K562 (cell line): ENCODE results near the gene SLC34A1. TPM values are rescaled to one million over a fixed set of nuclear protein-coding genes. Genes with fewer than 3 reads are reported as not detected.

Source experiments
- ATAC-seq: fragments of 200-7000 bp; cut with Tn5 transposase; 3 replicates; pipeline ENCODE4 v1.9.1; 2020; ENCODE audit warnings: moderate library complexity
- BruUV-seq: library from RNA; stranded (reverse); fragments of 400-500 nt; replicated peaks from 2 replicates; lab custom pipeline; 2021; lab: Mats Ljungman, UMichigan
- CTCF ChIA-PET: fragments of 300-600 bp; formaldehyde crosslinking; extraction: SDS; loops from one replicate; lab custom pipeline; 2021; ENCODE audit warnings: low intra/inter-chr PET ratio; lab: Yijun Ruan, JAX
- POLR2A ChIA-PET: fragments of 300-600, 350-650 bp; sonication (Branson Sonifier 250); formaldehyde crosslinking; extraction: SDS; loops from one replicate; lab custom pipeline; 2021; ENCODE audit warnings: antibody characterized with exemption, inconsistent platforms; lab: Yijun Ruan, JAX
- DNase-seq, 4 experiments: peaks; one replicate each; pipeline versions ENCODE4 v3.0.0 to v3.0.0-alpha.2; 2011 to 2018; ENCODE audit warnings: low spot score in 3 of 4, mixed read lengths in 3 of 4; ENCODE audit errors: extremely low read depth in 1 of 4
- FAIRE-seq: peaks from 2 replicates; lab custom pipeline; 2011; peaks lifted over from hg19 to GRCh38; lab: Jason Lieb, UNC
- H2AFZ ChIP-seq: 2 replicates; pipeline ENCODE4 v1.6.0; 2011; ENCODE audit warnings: low read depth, low read length, control low read depth, inconsistent platforms
- H3K27ac ChIP-seq: fragments of 200-600 bp; 3 replicates; pipeline ENCODE4 v1.8.0; 2011; ENCODE audit warnings: low read depth, mild to moderate bottlenecking, control low read depth, inconsistent platforms, low read length, moderate library complexity, mixed read lengths; ENCODE audit errors: extremely low read depth
- H3K27me3 ChIP-seq, 2 experiments: fragments of 300-600 bp in 1 of 2; 2 replicates in 1 of 2; 3 replicates in 1 of 2; pipeline versions ENCODE4 v1.6.0 to v1.8.0; 2011; ENCODE audit warnings: inconsistent platforms in 2 of 2, low read length in 2 of 2, mild to moderate bottlenecking in 1 of 2, mixed read lengths in 1 of 2, moderate library complexity in 1 of 2; ENCODE audit not compliant: control insufficient read depth in 2 of 2, insufficient read depth in 2 of 2
- H3K36me3 ChIP-seq: fragments of 300-600 bp; 3 replicates; pipeline ENCODE4 v1.8.0; 2011; ENCODE audit warnings: mild to moderate bottlenecking, low read length, inconsistent platforms; ENCODE audit not compliant: control insufficient read depth, insufficient read depth
- H3K4me1 ChIP-seq, 2 experiments: fragments of 200-600 bp in 1 of 2; replicated peaks in 1 of 2; 2 replicates in 1 of 2; 3 replicates in 1 of 2; pipeline versions ENCODE4 v1.5.1 to v1.8.0; 2011; ENCODE audit warnings: inconsistent platforms in 2 of 2, low read length in 2 of 2, mild to moderate bottlenecking in 1 of 2, mixed read lengths in 1 of 2, moderate library complexity in 1 of 2; ENCODE audit not compliant: control insufficient read depth in 2 of 2, insufficient read depth in 2 of 2
- H3K4me2 ChIP-seq: 2 replicates; pipeline ENCODE4 v1.6.1; 2011; ENCODE audit warnings: low read length, control low read depth, inconsistent platforms, mixed read lengths; ENCODE audit not compliant: insufficient read depth
- H3K4me3 ChIP-seq: fragments of 200-600 bp; sonication (generic), shearing (Covaris generic); 2 replicates; pipeline ENCODE4 v1.5.1; 2016; ENCODE audit warnings: control low read depth, inconsistent platforms
- H3K79me2 ChIP-seq: fragments of 200-600 bp; 3 replicates; pipeline ENCODE4 v1.8.0; 2011; ENCODE audit warnings: low read length, inconsistent platforms; ENCODE audit not compliant: control insufficient read depth, insufficient read depth
- H3K9ac ChIP-seq, 2 experiments: 2 replicates each; pipeline versions ENCODE4 v1.6.0 to v1.6.1; 2011; ENCODE audit warnings: low read depth in 2 of 2, low read length in 2 of 2, control low read depth in 1 of 2, inconsistent platforms in 1 of 2, mild to moderate bottlenecking in 1 of 2, mixed read lengths in 1 of 2; ENCODE audit not compliant: insufficient read depth in 1 of 2
- H3K9me1 ChIP-seq: one replicate; pipeline ENCODE4 v1.6.0; 2011; ENCODE audit warnings: inconsistent platforms, mild to moderate bottlenecking, low read length, moderate library complexity; ENCODE audit not compliant: control insufficient read depth, insufficient read depth
- H3K9me3 ChIP-seq: replicated peaks from 2 replicates; pipeline ENCODE4 v1.5.1; 2011; ENCODE audit warnings: low read depth, low read length, inconsistent platforms; ENCODE audit not compliant: control insufficient read depth, insufficient read depth
- H4K20me1 ChIP-seq: replicated peaks from 2 replicates; pipeline ENCODE4 v1.6.1; 2011; ENCODE audit warnings: low read length, inconsistent platforms, mixed read lengths; ENCODE audit not compliant: control insufficient read depth, insufficient read depth
- CEBPZ ChIP-seq: fragments of 150-350 bp; IDR thresholded peaks from 2 replicates; pipeline ENCODE4 v1.6.1; 2014; ENCODE audit warnings: low read depth, mild to moderate bottlenecking, low read length, borderline replicate concordance
- CHCHD3 ChIP-seq: fragments of 250-450 bp; sonication (Bioruptor Pico); IDR thresholded peaks from 2 replicates; pipeline ENCODE4 v2.1.2; 2022; ENCODE audit warnings: mild to moderate bottlenecking
- CREB3 ChIP-seq: fragments of 450-650 bp; conservative IDR thresholded peaks from 2 replicates; pipeline ENCODE4 v1.6.1; 2016; ENCODE audit warnings: missing genetic modification characterization, low read depth, mild to moderate bottlenecking, missing compliant biosample characterization, moderate library complexity
- EP400 ChIP-seq: fragments of 450-650 bp; IDR thresholded peaks from 2 replicates; pipeline ENCODE4 v1.6.1; 2017; ENCODE audit warnings: antibody characterized with exemption, mild to moderate bottlenecking, moderate library complexity
- ESRRB ChIP-seq: fragments of 250-450 bp; sonication (Bioruptor Pico); IDR thresholded peaks from 2 replicates; pipeline ENCODE4 v1.5.0; 2020; ENCODE audit warnings: mild to moderate bottlenecking, moderate library complexity, borderline replicate concordance
- FOXO4 ChIP-seq: fragments of 450-650 bp; formaldehyde crosslinking; IDR thresholded peaks from 2 replicates; pipeline ENCODE4 v1.4.0; 2020; ENCODE audit warnings: mild to moderate bottlenecking, moderate library complexity
- ILK ChIP-seq: fragments of 450-650 bp; IDR thresholded peaks from 2 replicates; pipeline ENCODE4 v1.6.1; 2016; ENCODE audit warnings: missing genetic modification characterization, low read depth, mild to moderate bottlenecking, missing compliant biosample characterization, moderate library complexity, borderline replicate concordance
- KAT7 ChIP-seq: sonication (generic); formaldehyde crosslinking; IDR thresholded peaks from 2 replicates; pipeline ENCODE4 v1.8.0; 2022; ENCODE audit warnings: missing genetic modification reagents, mild to moderate bottlenecking, borderline replicate concordance
- NCOA6 ChIP-seq: fragments of 450-650 bp; IDR thresholded peaks from 2 replicates; pipeline ENCODE4 v1.6.1; 2017; ENCODE audit warnings: mild to moderate bottlenecking
- NCOR1 ChIP-seq: fragments of 450-650 bp; IDR thresholded peaks from 2 replicates; pipeline ENCODE4 v1.6.1; 2016; ENCODE audit warnings: mild to moderate bottlenecking, moderate library complexity
- PURB ChIP-seq: sonication (generic); formaldehyde crosslinking; IDR thresholded peaks from 2 replicates; pipeline ENCODE4 v1.9.0; 2021; ENCODE audit warnings: low read depth, mild to moderate bottlenecking, missing genetic modification reagents
- ZBTB12 ChIP-seq: fragments of 250-450 bp; sonication (Bioruptor Pico); IDR thresholded peaks from 2 replicates; pipeline ENCODE4 v1.4.0; 2020
- ZEB2 ChIP-seq: fragments of 450-650 bp; IDR thresholded peaks from 2 replicates; pipeline ENCODE4 v1.6.1; 2016
- ZNF445 ChIP-seq: fragments of 250-450 bp; sonication (Bioruptor Pico); IDR thresholded peaks from 2 replicates; pipeline ENCODE4 v1.4.0; 2020; ENCODE audit warnings: low read depth, mild to moderate bottlenecking, moderate library complexity
- ZNF561 ChIP-seq: fragments of 450-650 bp; formaldehyde crosslinking; conservative IDR thresholded peaks from 2 replicates; pipeline ENCODE4 v1.4.0; 2020; ENCODE audit warnings: mild to moderate bottlenecking, moderate library complexity
- WGBS: fragments of 100-300 bp; shearing (Covaris generic); methylation state at CpG from one replicate; pipeline ENCODE4 v1.1.6; 2016; ENCODE audit warnings: low coverage, mixed read lengths; ENCODE audit not compliant: insufficient coverage; ENCODE audit errors: missing lambda C conversion rate; 5-methylcytosine and 5-hydroxymethylcytosine counted together
- in situ Hi-C: fragments of 300-500 bp; cut with MboI; formaldehyde crosslinking; loops from 4 replicates; pipeline ENCODE4 v1.15.0; 2018; ENCODE audit warnings: inconsistent platforms, mixed read lengths
- intact Hi-C: fragments of 100-400 bp; cut with micrococcal nuclease; formaldehyde crosslinking; loops from 2 replicates; pipeline ENCODE4 v1.14.2; 2022
- polyA plus RNA-seq, 8 experiments: library from polyadenylated mRNA; depleted of rRNA in 4 of 8; stranded (reverse) in 5 of 8; unstranded in 3 of 8; fragments of >200 nt; fragmentation: Nextera tagmentation in 2 of 8; fragmentation: Illumina TruSeq in 1 of 8; extraction: Ambion mirVana in 2 of 8; extraction: Trizol in 1 of 8; gene quantifications; 2 replicates each; pipeline versions ENCODE4 v1.2.1 to v1.2.3, GENCODE V29; 2011 to 2014; ENCODE audit warnings: inconsistent platforms in 1 of 8, missing spikeins in 1 of 8
- total RNA-seq, 7 experiments: library from RNA; depleted of rRNA in 6 of 7; stranded (reverse); fragments of >200 nt in 6 of 7; fragmentation: Illumina TruSeq in 2 of 7; extraction: Trizol in 2 of 7; gene quantifications; 2 replicates each; pipeline versions ENCODE4 v1.2.1 to v1.2.3, GENCODE V29; 2011 to 2021; ENCODE audit warnings: low replicate concordance in 1 of 7

SLC34A1 gene
- total and polyA plus RNA-seq, 9 of the 15 experiments (the other 6 are each of a cell fraction or from before 2014, with no cell fraction given) = not detected

DNA sequence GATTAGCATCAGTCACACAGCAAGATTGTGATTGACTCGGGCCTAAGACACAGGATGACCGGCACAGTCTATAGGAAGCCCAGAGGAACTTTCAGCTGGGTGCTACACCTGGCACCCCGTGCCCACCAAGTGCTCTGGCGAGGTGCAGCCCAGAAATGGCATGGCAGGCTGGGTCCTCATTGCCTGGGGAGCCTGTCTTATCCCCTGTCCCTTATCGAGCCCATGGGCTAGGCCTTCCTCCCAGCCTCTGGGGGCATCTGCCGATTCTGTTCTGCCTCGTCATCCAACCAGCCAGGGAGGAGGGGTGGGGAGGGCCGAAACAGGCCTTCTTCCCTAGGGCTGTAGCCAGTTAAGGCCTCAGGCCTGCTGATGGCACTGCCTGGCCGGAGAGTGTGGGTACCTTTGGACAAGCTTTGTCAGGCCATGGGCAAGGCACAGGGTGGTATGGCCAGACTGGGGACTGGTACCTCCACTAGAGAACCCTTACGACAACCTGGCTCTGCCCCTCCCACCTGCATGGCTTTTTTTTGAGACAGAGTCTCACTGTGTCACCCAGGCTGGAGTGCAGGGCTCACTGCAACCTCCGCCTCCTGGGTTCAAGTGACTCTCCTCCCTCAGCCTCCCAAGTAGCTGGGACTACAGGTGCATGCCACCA is 43.8 kb downstream of the SLC34A1 start:
- H3K4me2 ChIP-seq = peak overlapping the region; percentile 98
- H3K36me3 ChIP-seq = peaks cover 58% of the 10 kb centered on the region; the same call in 2 of the 3 replicates
- peak overlapping the region; percentile 98 for H3K27ac ChIP-seq
- H4K20me1 ChIP-seq = peaks cover 22% of the 10 kb centered on the region; the same call in 1 of the 2 replicates
- no TSS peak for BruUV-seq
- in situ Hi-C loops (no loop called here), intact Hi-C loops (loop anchor here (2.0 kb wide), 1 partner anchor 27 kb away; no protein-coding TSS in a partner anchor)
- 10% methylated on average over 10 of the region's 11 CpGs for WGBS
- CTCF ChIA-PET = no interaction called here
- H3K9me3 ChIP-seq = no peaks in the 10 kb centered on the region
- ATAC-seq = peak; percentile 70
- H2AFZ ChIP-seq = no peak overlapping the region
- peaks cover 30 to 73% of the 10 kb centered on the region in 2 experiments for H3K4me1 ChIP-seq
- no peaks in the 10 kb centered on the region for H3K27me3 ChIP-seq
- peak overlapping the region; percentile 96 to 97 for H3K9ac ChIP-seq
- H3K79me2 ChIP-seq = peaks cover 50% of the 10 kb centered on the region
- POLR2A ChIA-PET = interaction anchor here (0.9 to 10.8 kb wide), 15 partner anchors 9 to 139 kb away, joined by 3 to 210 read pairs (median 4); partner anchors contain the start of gene PRR7
- no peaks in the 10 kb centered on the region for H3K9me1 ChIP-seq
- peak; percentile 59 to 89 (median 73) for DNase-seq
- H3K4me3 ChIP-seq = peak overlapping the region; percentile 91
- peak; percentile 97 for FAIRE-seq
- no peak for TF ChIP-seq PURB (CRISPR knock-in tag)
- no peak for TF ChIP-seq NCOA6
- TF ChIP-seq ZBTB12 = no peak
- no peak for TF ChIP-seq CREB3
- no peak for TF ChIP-seq ESRRB
- TF ChIP-seq CHCHD3 (CRISPR knock-in tag) = no peak
- no peak for TF ChIP-seq FOXO4
- no peak for TF ChIP-seq ZEB2
- TF ChIP-seq CEBPZ = no peak
- TF ChIP-seq ZNF445 (CRISPR knock-in tag) = no peak
- 0 out of 2 replicates have a peak, but pooled peaks have one; percentile 28 for TF ChIP-seq KAT7
- TF ChIP-seq ILK (tag) = no peak
- TF ChIP-seq NCOR1 = no peak
- TF ChIP-seq EP400 = peak; percentile 59; the same call in 1 of the 2 replicates
- no peak for TF ChIP-seq ZNF561
